Epithelial cell of esophagus (primary cell): ENCODE results near the gene UGT1A10.
"Not testable (repeated sequence)": the region's sequence is repeated elsewhere in the genome, so short reads cannot be mapped to it uniquely, and the experiment has no call there.

Experiments
- DNase-seq: peaks from one replicate; pipeline ENCODE4 v3.0.0; 2010; ENCODE audit warnings: low read depth
- H3K4me3 ChIP-seq: 2 replicates; pipeline ENCODE4 v1.5.1; 2011; ENCODE audit warnings: mild to moderate bottlenecking, low read length, control low read depth
- CTCF ChIP-seq: IDR thresholded peaks from 2 replicates; pipeline ENCODE4 v1.5.1; 2011; ENCODE audit warnings: low read depth, mild to moderate bottlenecking, low read length, control low read depth, inconsistent platforms; ENCODE audit not compliant: insufficient read depth; ENCODE audit errors: missing control alignments

UGT1A10 gene

GRCh38 chr2:233692648-233693047 is 56.4 kb downstream of the UGT1A10 start, which contains the start of gene UGT1A6:
TSS of gene UGT1A6 (plus strand) at chr2:233692890. CDS start at chr2:233693005, 115 bp downstream.
- no peak for TF ChIP-seq CTCF
- no peak for DNase-seq
- peak within 1 kb of the TSS; percentile 71 for H3K4me3 ChIP-seq

GRCh38 chr2:233693963-233694362 is 57.7 kb downstream of the UGT1A10 start:
- DNase-seq = no peak
- no peak overlapping the region for H3K4me3 ChIP-seq
- TF ChIP-seq CTCF = no peak

GRCh38 chr2:233698740-233699139 is 62.5 kb downstream of the UGT1A10 start:
- no peak for DNase-seq
- H3K4me3 ChIP-seq = no peak overlapping the region
- no peak for TF ChIP-seq CTCF

GRCh38 chr2:233699424-233700027 is 63.3 kb downstream of the UGT1A10 start:
- no peak overlapping the region for H3K4me3 ChIP-seq
- DNase-seq = no peak
- TF ChIP-seq CTCF = no peak

GRCh38 chr2:233700028-233700635 is 63.9 kb downstream of the UGT1A10 start:
- TF ChIP-seq CTCF = no peak
- DNase-seq = no peak
- no peak overlapping the region for H3K4me3 ChIP-seq

- H3K4me3 ChIP-seq, DNase-seq: not testable (repeated sequence)
Observed at GRCh38 chr2:233700842-233701241, 64.6 kb downstream of the UGT1A10 start.

- no peak for TF ChIP-seq CTCF
- no peak overlapping the region for H3K4me3 ChIP-seq
- no peak for DNase-seq
Observed at GRCh38 chr2:233702238-233702637, 66.0 kb downstream of the UGT1A10 start.
